HEK293 (cell line): ENCODE measurements around the gene LMTK2.
A peak's percentile ranks its signal among the peaks of the same experiment; 100 is the strongest.

Experiments used
- ELK4 ChIP-seq: IDR thresholded peaks from 2 replicates; pipeline ENCODE4 v1.6.1; 2011; ENCODE audit warnings: mild to moderate bottlenecking, low read depth, low read length, borderline replicate concordance
- IKZF3 ChIP-seq: fragments of 450-650 bp; IDR thresholded peaks from 2 replicates; pipeline ENCODE4 v1.5.0; 2018; ENCODE audit warnings: missing biosample characterization, mild to moderate bottlenecking, missing genetic modification characterization, moderate library complexity
- OVOL3 ChIP-seq: fragments of 450-650 bp; formaldehyde crosslinking; IDR thresholded peaks from 2 replicates; pipeline ENCODE4 v1.5.1; 2016; ENCODE audit warnings: missing biosample characterization, missing genetic modification characterization
- PRDM4 ChIP-seq: fragments of 450-650 bp; formaldehyde crosslinking; IDR thresholded peaks from 2 replicates; pipeline ENCODE4 v1.5.1; 2017; ENCODE audit warnings: missing biosample characterization, missing genetic modification characterization
- REPIN1 ChIP-seq: fragments of 450-650 bp; formaldehyde crosslinking; IDR thresholded peaks from 2 replicates; pipeline ENCODE4 v1.5.1; 2017; ENCODE audit warnings: missing biosample characterization, missing genetic modification characterization, low read depth
- SP2 ChIP-seq: fragments of 450-650 bp; formaldehyde crosslinking; IDR thresholded peaks from 2 replicates; pipeline ENCODE4 v1.5.1; 2016; ENCODE audit warnings: missing biosample characterization, missing genetic modification characterization
- SP3 ChIP-seq: fragments of 450-650 bp; formaldehyde crosslinking; IDR thresholded peaks from 2 replicates; pipeline ENCODE4 v1.5.1; 2016; ENCODE audit warnings: missing biosample characterization, missing genetic modification characterization
- ZBTB26 ChIP-seq: fragments of 450-650 bp; formaldehyde crosslinking; optimal IDR thresholded peaks from 2 replicates; pipeline ENCODE3; 2016; ENCODE audit warnings: missing biosample characterization, mild to moderate bottlenecking, missing genetic modification characterization
- ZFP37 ChIP-seq: fragments of 450-650 bp; formaldehyde crosslinking; IDR thresholded peaks from 2 replicates; pipeline ENCODE4 v1.5.1; 2016; ENCODE audit warnings: missing biosample characterization, missing genetic modification characterization
- ZFP69B ChIP-seq: fragments of 450-650 bp; formaldehyde crosslinking; IDR thresholded peaks from 2 replicates; pipeline ENCODE4 v1.5.1; 2016; ENCODE audit warnings: missing biosample characterization, missing genetic modification characterization
- ZNF138 ChIP-seq: fragments of 450-650 bp; formaldehyde crosslinking; IDR thresholded peaks from 2 replicates; pipeline ENCODE4 v1.5.1; 2016; ENCODE audit warnings: missing biosample characterization, missing genetic modification characterization, borderline replicate concordance
- ZNF174 ChIP-seq: fragments of 450-650 bp; formaldehyde crosslinking; IDR thresholded peaks from 2 replicates; pipeline ENCODE4 v1.5.0; 2017; ENCODE audit warnings: missing biosample characterization, mild to moderate bottlenecking, missing genetic modification characterization
- ZNF2 ChIP-seq: fragments of 450-650 bp; formaldehyde crosslinking; IDR thresholded peaks from 2 replicates; pipeline ENCODE4 v1.5.1; 2016; ENCODE audit warnings: missing biosample characterization, missing genetic modification characterization
- ZNF202 ChIP-seq: fragments of 450-650 bp; formaldehyde crosslinking; IDR thresholded peaks from 2 replicates; pipeline ENCODE4 v1.5.1; 2016; ENCODE audit warnings: missing biosample characterization, missing genetic modification characterization, borderline replicate concordance
- ZNF223 ChIP-seq: fragments of 450-650 bp; formaldehyde crosslinking; IDR thresholded peaks from 2 replicates; pipeline ENCODE4 v1.5.1; 2016; ENCODE audit warnings: missing biosample characterization, missing genetic modification characterization
- ZNF24 ChIP-seq: fragments of 450-650 bp; formaldehyde crosslinking; IDR thresholded peaks from 2 replicates; pipeline ENCODE4 v1.5.1; 2016; ENCODE audit warnings: missing biosample characterization, missing genetic modification characterization
- ZNF248 ChIP-seq: fragments of 450-650 bp; formaldehyde crosslinking; IDR thresholded peaks from 2 replicates; pipeline ENCODE4 v1.5.1; 2017; ENCODE audit warnings: missing biosample characterization, missing genetic modification characterization
- ZNF26 ChIP-seq: fragments of 450-650 bp; formaldehyde crosslinking; IDR thresholded peaks from 2 replicates; pipeline ENCODE4 v1.5.1; 2016; ENCODE audit warnings: missing biosample characterization, missing genetic modification characterization
- ZNF341 ChIP-seq: fragments of 450-650 bp; formaldehyde crosslinking; IDR thresholded peaks from 2 replicates; pipeline ENCODE4; 2016; ENCODE audit warnings: low read depth, missing biosample characterization, missing genetic modification characterization
- ZNF391 ChIP-seq: fragments of 450-650 bp; formaldehyde crosslinking; IDR thresholded peaks from 2 replicates; pipeline ENCODE4 v1.5.1; 2016; ENCODE audit warnings: low read depth, missing biosample characterization, missing genetic modification characterization, borderline replicate concordance
- ZNF394 ChIP-seq: fragments of 450-650 bp; formaldehyde crosslinking; IDR thresholded peaks from 2 replicates; pipeline ENCODE4 v1.5.1; 2016; ENCODE audit warnings: missing biosample characterization, missing genetic modification characterization, mild to moderate bottlenecking, moderate library complexity, borderline replicate concordance
- ZNF398 ChIP-seq: fragments of 450-650 bp; formaldehyde crosslinking; IDR thresholded peaks from 2 replicates; pipeline ENCODE4 v1.5.1; 2017; ENCODE audit warnings: missing biosample characterization, missing genetic modification characterization
- ZNF433 ChIP-seq: fragments of 450-650 bp; formaldehyde crosslinking; IDR thresholded peaks from 2 replicates; pipeline ENCODE4 v1.5.1; 2016; ENCODE audit warnings: missing biosample characterization, missing genetic modification characterization, low read depth
- ZNF549 ChIP-seq: fragments of 450-650 bp; IDR thresholded peaks from 2 replicates; pipeline ENCODE4 v1.5.1; 2018; ENCODE audit warnings: missing biosample characterization, missing genetic modification characterization, mild to moderate bottlenecking, inconsistent platforms, moderate library complexity
- ZNF558 ChIP-seq: fragments of 450-650 bp; formaldehyde crosslinking; IDR thresholded peaks from 2 replicates; pipeline ENCODE4 v1.5.1; 2016; ENCODE audit warnings: missing biosample characterization, missing genetic modification characterization
- ZNF610 ChIP-seq: fragments of 450-650 bp; formaldehyde crosslinking; IDR thresholded peaks from 2 replicates; pipeline ENCODE4 v1.5.1; 2016; ENCODE audit warnings: missing biosample characterization, missing genetic modification characterization, borderline replicate concordance
- ZNF654 ChIP-seq: fragments of 450-650 bp; formaldehyde crosslinking; IDR thresholded peaks from 2 replicates; pipeline ENCODE4 v1.5.1; 2016; ENCODE audit warnings: low read depth, missing biosample characterization, missing genetic modification characterization
- ZNF660 ChIP-seq: fragments of 450-650 bp; IDR thresholded peaks from 2 replicates; pipeline ENCODE4 v1.5.1; 2018; ENCODE audit warnings: missing biosample characterization, mild to moderate bottlenecking, missing genetic modification characterization
- ZSCAN5A ChIP-seq: fragments of 450-650 bp; formaldehyde crosslinking; IDR thresholded peaks from 2 replicates; pipeline ENCODE4 v1.5.1; 2016; ENCODE audit warnings: missing biosample characterization, missing genetic modification characterization

LMTK2 gene

GRCh38 chr7:98106647-98107312, at the start of gene LMTK2 (continued):
- TF ChIP-seq ELK4 (no peak), OVOL3 (tag by site-specific recombination) (no peak), ZNF391 (tag by site-specific recombination) (peak; percentile 74; the same call in 1 of the 2 replicates), ZFP37 (tag by site-specific recombination) (0 out of 2 replicates have a peak, but pooled peaks have one; percentile 65), ZNF558 (tag by site-specific recombination) (no peak), ZNF174 (no peak), ZNF433 (tag by site-specific recombination) (no peak), ZNF24 (tag by site-specific recombination) (peak; percentile 64), ZNF341 (tag by site-specific recombination) (peak; percentile 49; the same call in 1 of the 2 replicates), PRDM4 (no peak; the same call in 1 of the 2 replicates), ZNF26 (no peak), ZNF248 (tag by site-specific recombination) (no peak), ZNF138 (tag by site-specific recombination) (no peak), IKZF3 (tag by site-specific recombination) (no peak), ZBTB26 (tag by site-specific recombination) (peak; percentile 89), ZNF202 (tag by site-specific recombination) (no peak), SP3 (peak; percentile 88), ZNF549 (tag by site-specific recombination) (no peak), ZNF2 (tag by site-specific recombination) (peak; percentile 84; the same call in 1 of the 2 replicates), ZNF223 (tag by site-specific recombination) (no peak), ZNF610 (tag by site-specific recombination) (peak; percentile 99), REPIN1 (tag by site-specific recombination) (0 out of 2 replicates have a peak, but pooled peaks have one; percentile 15), SP2 (tag by site-specific recombination) (peak; percentile 95), ZNF654 (tag by site-specific recombination) (peak; percentile 53), ZNF660 (tag by site-specific recombination) (peak; percentile 53), ZFP69B (tag by site-specific recombination) (no peak), ZSCAN5A (tag by site-specific recombination) (no peak), ZNF398 (tag by site-specific recombination) (no peak), ZNF394 (tag by site-specific recombination) (no peak; the same call in 1 of the 2 replicates)
